Stomach (tissue), 4 donors: ENCODE results near the gene HLA-DQB1.

Experiments used
- EP300 ChIP-seq: sonication (generic); formaldehyde crosslinking; IDR thresholded peaks from one replicate; pipeline ENCODE4 v1.6.1; 2017; ENCODE audit warnings: antibody characterized with exemption
- POLR2A ChIP-seq, 4 donors: fragments of 450-650 bp; IDR thresholded peaks; one replicate each; pipeline ENCODE4 v1.6.1; 2016; ENCODE audit warnings: antibody characterized with exemption in 4 of 4, control low read depth in 2 of 4, mild to moderate bottlenecking in 1 of 4, moderate library complexity in 1 of 4
- POLR2AphosphoS5 ChIP-seq, 3 donors: sonication (generic); formaldehyde crosslinking; IDR thresholded peaks; one replicate each; pipeline ENCODE4 v1.6.1; 2016; ENCODE audit warnings: antibody characterized with exemption in 3 of 3
- TF ChIP-seq, protein P1 (sequence below), 7 experiments: fragments of 450-650 bp in 4 of 7; fragments of 200-600 bp in 3 of 7; sonication (generic) in 3 of 7; IDR thresholded peaks; one replicate each; pipeline ENCODE4 v1.5.1; 2016 to 2019; ENCODE audit warnings: antibody characterized with exemption in 7 of 7, control low read depth in 2 of 7, mild to moderate bottlenecking in 1 of 7

DNA sequence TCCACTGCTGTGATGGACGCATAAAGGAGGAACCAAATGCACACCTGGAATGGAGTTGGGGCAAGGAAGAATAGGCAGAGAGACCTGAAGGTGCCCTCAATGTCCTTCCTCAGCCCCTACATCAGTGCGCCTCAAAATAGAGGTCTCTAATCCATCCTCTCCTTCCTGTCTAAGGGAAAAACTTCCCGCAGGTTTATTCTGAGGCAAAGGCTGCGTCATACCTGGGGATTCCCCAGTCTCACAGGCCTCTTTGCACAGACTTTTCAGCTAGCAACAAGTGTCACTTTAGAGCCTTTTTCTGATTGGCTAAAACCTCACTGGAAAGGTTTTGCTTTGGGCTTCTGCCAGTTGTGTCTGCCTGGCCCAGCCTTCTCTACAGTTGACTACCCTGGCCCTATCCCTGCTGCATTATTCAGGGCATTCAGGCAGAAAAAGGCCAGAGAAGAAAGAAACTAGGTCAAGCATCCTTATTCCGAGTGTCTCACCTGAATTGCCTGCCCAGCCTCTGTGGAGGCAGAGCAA is 1.8 kb upstream of the HLA-DQB1 start:
- TF ChIP-seq, protein P1, sequence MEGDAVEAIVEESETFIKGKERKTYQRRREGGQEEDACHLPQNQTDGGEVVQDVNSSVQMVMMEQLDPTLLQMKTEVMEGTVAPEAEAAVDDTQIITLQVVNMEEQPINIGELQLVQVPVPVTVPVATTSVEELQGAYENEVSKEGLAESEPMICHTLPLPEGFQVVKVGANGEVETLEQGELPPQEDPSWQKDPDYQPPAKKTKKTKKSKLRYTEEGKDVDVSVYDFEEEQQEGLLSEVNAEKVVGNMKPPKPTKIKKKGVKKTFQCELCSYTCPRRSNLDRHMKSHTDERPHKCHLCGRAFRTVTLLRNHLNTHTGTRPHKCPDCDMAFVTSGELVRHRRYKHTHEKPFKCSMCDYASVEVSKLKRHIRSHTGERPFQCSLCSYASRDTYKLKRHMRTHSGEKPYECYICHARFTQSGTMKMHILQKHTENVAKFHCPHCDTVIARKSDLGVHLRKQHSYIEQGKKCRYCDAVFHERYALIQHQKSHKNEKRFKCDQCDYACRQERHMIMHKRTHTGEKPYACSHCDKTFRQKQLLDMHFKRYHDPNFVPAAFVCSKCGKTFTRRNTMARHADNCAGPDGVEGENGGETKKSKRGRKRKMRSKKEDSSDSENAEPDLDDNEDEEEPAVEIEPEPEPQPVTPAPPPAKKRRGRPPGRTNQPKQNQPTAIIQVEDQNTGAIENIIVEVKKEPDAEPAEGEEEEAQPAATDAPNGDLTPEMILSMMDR (IDR thresholded peaks at IDR 0.05), result no peak
- TF ChIP-seq POLR2A (IDR thresholded peaks at IDR 0.05) (no peak), POLR2AphosphoS5 (IDR thresholded peaks at IDR 0.05) (no peak), EP300 (no peak)
